CD14-positive monocyte (primary cell): ENCODE measurements around the gene CCL5. TPM values are rescaled to one million over a fixed set of nuclear protein-coding genes. Genes with fewer than 3 reads are reported as not detected.
A peak's percentile ranks its signal among the peaks of the same experiment; 100 is the strongest.

Experiments used
- DNase-seq, 3 donors: peaks; one replicate each; pipeline ENCODE4 v3.0.0-alpha.2; 2011 to 2022
- H2AFZ ChIP-seq: 2 replicates; pipeline ENCODE4 v1.6.0; 2012; ENCODE audit warnings: mild to moderate bottlenecking, low read depth, low read length, inconsistent platforms; ENCODE audit not compliant: insufficient read depth, poor library complexity, severe bottlenecking
- H3K27ac ChIP-seq, 2 donors: 1 replicate in 1 of 2; 2 replicates in 1 of 2; pipeline ENCODE4 v1.5.1; 2012 to 2013; ENCODE audit warnings: low read length in 2 of 2, control low read depth in 1 of 2, inconsistent platforms in 1 of 2, low read depth in 1 of 2, mild to moderate bottlenecking in 1 of 2
- H3K27me3 ChIP-seq, 2 donors: one replicate each; pipeline versions ENCODE4 v1.6.0 to v1.6.1; 2011 to 2013; ENCODE audit warnings: low read length in 2 of 2; ENCODE audit not compliant: control insufficient read depth in 2 of 2, insufficient read depth in 2 of 2
- H3K36me3 ChIP-seq, 2 donors: replicated peaks in 1 of 2; 1 replicate in 1 of 2; 2 replicates in 1 of 2; pipeline versions ENCODE4 v1.5.1 to v1.6.1; 2012 to 2013; ENCODE audit warnings: low read length in 2 of 2, control low read depth in 1 of 2, inconsistent platforms in 1 of 2, mild to moderate bottlenecking in 1 of 2; ENCODE audit not compliant: insufficient read depth in 2 of 2, control insufficient read depth in 1 of 2
- H3K4me1 ChIP-seq, 2 donors: 1 replicate in 1 of 2; 2 replicates in 1 of 2; pipeline versions ENCODE4 v1.5.1 to v1.6.1; 2012 to 2013; ENCODE audit warnings: low read length in 2 of 2, control low read depth in 1 of 2, inconsistent platforms in 1 of 2, mild to moderate bottlenecking in 1 of 2, moderate library complexity in 1 of 2; ENCODE audit not compliant: insufficient read depth in 2 of 2, control insufficient read depth in 1 of 2
- H3K4me2 ChIP-seq: replicated peaks from 2 replicates; pipeline ENCODE3; 2012; ENCODE audit warnings: low read length, moderate library complexity, mild to moderate bottlenecking; ENCODE audit not compliant: poor library complexity, severe bottlenecking; ENCODE audit errors: extremely low read depth
- H3K4me3 ChIP-seq, 3 experiments: fragments of 200-600 bp in 1 of 3; sonication (generic) in 1 of 3; replicated peaks in 1 of 3; 1 replicate in 2 of 3; 2 replicates in 1 of 3; pipeline ENCODE4 v1.5.1; 2011 to 2013; ENCODE audit warnings: low read length in 3 of 3, mild to moderate bottlenecking in 3 of 3, control low read depth in 2 of 3, low read depth in 2 of 3, inconsistent platforms in 1 of 3, moderate library complexity in 1 of 3
- H3K79me2 ChIP-seq: 2 replicates; pipeline ENCODE4 v1.6.0; 2012; ENCODE audit warnings: mild to moderate bottlenecking, control low read depth, inconsistent platforms, low read length, moderate library complexity; ENCODE audit not compliant: insufficient read depth
- H3K9ac ChIP-seq: 2 replicates; pipeline ENCODE4 v1.6.0; 2017; ENCODE audit warnings: low read length, mild to moderate bottlenecking; ENCODE audit not compliant: insufficient read depth, poor library complexity, severe bottlenecking
- H3K9me3 ChIP-seq, 2 donors: replicated peaks in 1 of 2; 1 replicate in 1 of 2; 2 replicates in 1 of 2; pipeline versions ENCODE4 v1.5.1 to v1.6.1; 2012 to 2013; ENCODE audit warnings: low read length in 2 of 2, control low read depth in 1 of 2; ENCODE audit not compliant: control insufficient read depth in 1 of 2, insufficient read depth in 1 of 2
- H4K20me1 ChIP-seq: 2 replicates; pipeline ENCODE4 v1.6.0; 2012; ENCODE audit warnings: mild to moderate bottlenecking, low read length, control low read depth, moderate library complexity; ENCODE audit not compliant: insufficient read depth
- H3K27ac Mint-ChIP-seq, 7 donors: one replicate each; pipeline ENCODE4 v1.8.0; 2020; ENCODE audit warnings: mild to moderate bottlenecking in 7 of 7, mixed read lengths in 7 of 7, moderate library complexity in 6 of 7, inconsistent platforms in 2 of 7
- H3K27me3 Mint-ChIP-seq, 3 donors: one replicate each; pipeline ENCODE4 v1.8.0; 2021 to 2022; ENCODE audit warnings: low read depth in 3 of 3, mild to moderate bottlenecking in 3 of 3, mixed read lengths in 3 of 3, moderate library complexity in 3 of 3, inconsistent platforms in 1 of 3
- H3K36me3 Mint-ChIP-seq, 2 donors: one replicate each; pipeline ENCODE4 v1.8.0; 2020; ENCODE audit warnings: mixed read lengths in 2 of 2, inconsistent platforms in 1 of 2, mild to moderate bottlenecking in 1 of 2
- H3K4me1 Mint-ChIP-seq: one replicate; pipeline ENCODE4 v1.8.0; 2020; ENCODE audit warnings: mild to moderate bottlenecking, mixed read lengths
- H3K4me3 Mint-ChIP-seq, 2 donors: one replicate each; pipeline ENCODE4 v1.8.0; 2020; ENCODE audit warnings: mild to moderate bottlenecking in 2 of 2, mixed read lengths in 2 of 2, moderate library complexity in 1 of 2
- H3K9me3 Mint-ChIP-seq, 7 donors: one replicate each; pipeline ENCODE4 v1.8.0; 2020 to 2022; ENCODE audit warnings: mixed read lengths in 7 of 7, mild to moderate bottlenecking in 6 of 7, moderate library complexity in 6 of 7, inconsistent platforms in 2 of 7
- CTCF ChIP-seq: fragments of 200-600 bp; IDR thresholded peaks from one replicate; pipeline ENCODE4 v1.8.0; 2022; ENCODE audit warnings: antibody characterized with exemption, mild to moderate bottlenecking
- WGBS: methylation state at CpG from one replicate; pipeline ENCODE4 v1.1.5; 2013; ENCODE audit warnings: missing lambda C conversion rate; ENCODE audit not compliant: insufficient coverage; 5-methylcytosine and 5-hydroxymethylcytosine counted together
- intact Hi-C, 2 donors: fragments of 100-400 bp; cut with micrococcal nuclease; formaldehyde crosslinking; loops; one replicate each; pipeline versions ENCODE4 v1.15.0 to v1.15.1; 2023
- polyA plus RNA-seq, 3 donors: library from polyadenylated mRNA; depleted of rRNA in 1 of 3; unstranded in 2 of 3; stranded (reverse) in 1 of 3; fragments of 300-500 nt in 2 of 3; fragments of >200 nt in 1 of 3; fragmentation: Illumina TruSeq in 2 of 3; gene quantifications; 1 replicate in 2 of 3; 2 replicates in 1 of 3; pipeline ENCODE4 v1.2.3, GENCODE V29; 2012 to 2021

The CCL5 gene
- polyA plus RNA-seq, 3 donors: 0.95 to 6.8 (median 2.8) TPM

GRCh38 chr17:35895636-35896587, 15.8 kb upstream of the CCL5 start:
- peak overlapping the region in 1 of 3 experiments; percentile 48 for H3K4me3 ChIP-seq
- peak overlapping the region in 6 of 7 donors; percentile 64 to 91 (median 74) for H3K27ac Mint-ChIP-seq

More at GRCh38 chr17:35895636-35896587, 15.8 kb upstream of the CCL5 start:
- Histone ChIP-seq H3K27ac (peak overlapping the region in 1 of 2 donors; percentile 32), H3K9me3 (no peaks in the 10 kb centered on the region), H2AFZ (peak overlapping the region; percentile 71), H3K4me2 (peak overlapping the region; percentile 56), H3K36me3 (no peaks in the 10 kb centered on the region), H3K4me1 (peaks cover 43 to 58% of the 10 kb centered on the region in 2 donors), H3K27me3 (no peaks in the 10 kb centered on the region), H3K79me2 (no peaks in the 10 kb centered on the region), H4K20me1 (no peaks in the 10 kb centered on the region), H3K9ac (no peak overlapping the region)
- Mint-ChIP-seq H3K27me3 (peaks cover 0 to 6% (median 3%) of the 10 kb centered on the region in 3 donors), H3K36me3 (peaks cover 0 to 3% of the 10 kb centered on the region in 2 donors), H3K9me3 (no peaks in the 10 kb centered on the region), H3K4me3 (peak overlapping the region; percentile 13 to 87), H3K4me1 (peaks cover 60% of the 10 kb centered on the region)
- TF ChIP-seq CTCF: no peak
- intact Hi-C loops: no loop called here
- 0% methylated on average over 8 of the region's 14 CpGs for WGBS
- peak in 2 of 3 donors; percentile 8 to 65 for DNase-seq
